Neural cell (in vitro differentiated cells): ENCODE results near the gene PLCXD3. TPM values are rescaled to one million over a fixed set of nuclear protein-coding genes. Genes with fewer than 3 reads are reported as not detected.

Source experiments
- H2AFZ ChIP-seq: fragments of 200-600, 300-800 bp; sonication (generic), shearing (Covaris generic); 2 replicates; pipeline ENCODE4 v1.6.0; 2014; ENCODE audit warnings: low read depth, mild to moderate bottlenecking, antibody characterized with exemption, low read length, moderate library complexity
- H3F3A ChIP-seq: fragments of 200-600 bp; shearing (Covaris generic); 2 replicates; pipeline ENCODE4 v1.6.1; 2016; ENCODE audit warnings: mild to moderate bottlenecking, moderate library complexity, mixed read lengths, antibody characterized with exemption, low read length; ENCODE audit not compliant: insufficient read depth, poor library complexity, severe bottlenecking
- H3K27ac ChIP-seq: fragments of 200-600, 300-800 bp; sonication (generic), shearing (Covaris generic); 2 replicates; pipeline ENCODE4 v1.5.1; 2014; ENCODE audit warnings: mild to moderate bottlenecking, low read length, moderate library complexity
- H3K27me3 ChIP-seq: fragments of 300-800, 200-600 bp; sonication (generic), shearing (Covaris generic); 2 replicates; pipeline ENCODE4 v1.6.0; 2014; ENCODE audit warnings: mild to moderate bottlenecking, low read depth, low read length, moderate library complexity; ENCODE audit not compliant: insufficient read depth
- H3K36me3 ChIP-seq: fragments of 300-800, 200-600 bp; sonication (generic), shearing (Covaris generic); 2 replicates; pipeline ENCODE4 v1.5.1; 2014; ENCODE audit warnings: mild to moderate bottlenecking, antibody characterized with exemption, low read length, moderate library complexity; ENCODE audit not compliant: insufficient read depth
- H3K4me2 ChIP-seq: fragments of 300-800, 200-600 bp; sonication (generic), shearing (Covaris generic); 2 replicates; pipeline ENCODE4 v1.6.0; 2014; ENCODE audit warnings: mild to moderate bottlenecking, low read length
- H3K4me3 ChIP-seq: fragments of 300-800, 200-600 bp; sonication (generic), shearing (Covaris generic); 2 replicates; pipeline ENCODE4 v1.5.1; 2014; ENCODE audit warnings: mild to moderate bottlenecking, low read length, moderate library complexity
- H3K79me2 ChIP-seq: fragments of 200-600 bp; shearing (Covaris generic); replicated peaks from 2 replicates; pipeline ENCODE4 v1.6.0; 2014; ENCODE audit warnings: mild to moderate bottlenecking, low read length, moderate library complexity; ENCODE audit not compliant: insufficient read depth
- H3K9ac ChIP-seq: fragments of 300-800, 200-600 bp; sonication (generic), shearing (Covaris generic); 2 replicates; pipeline ENCODE4 v1.6.1; 2016; ENCODE audit warnings: mild to moderate bottlenecking, low read length, mixed read lengths
- H3K9me2 ChIP-seq: fragments of 200-600 bp; shearing (Covaris generic); 2 replicates; pipeline ENCODE4 v1.6.1; 2016; ENCODE audit warnings: mild to moderate bottlenecking, low read length, mixed read lengths; ENCODE audit not compliant: insufficient read depth
- H3K9me3 ChIP-seq: fragments of 200-600, 300-800 bp; sonication (generic), shearing (Covaris generic); 2 replicates; pipeline ENCODE4 v1.6.1; 2016; ENCODE audit warnings: mild to moderate bottlenecking, mixed run types, low read length, moderate library complexity, mixed read lengths
- H4K20me1 ChIP-seq: fragments of 200-600 bp; shearing (Covaris generic); 2 replicates; pipeline ENCODE4 v1.6.1; 2016; ENCODE audit warnings: mild to moderate bottlenecking, mixed run types; ENCODE audit not compliant: insufficient read depth
- EP300 ChIP-seq: fragments of 450-650 bp; conservative IDR thresholded peaks from 2 replicates; pipeline ENCODE4 v1.6.1; 2014; ENCODE audit warnings: antibody characterized with exemption, mild to moderate bottlenecking, moderate library complexity; ENCODE audit not compliant: poor library complexity, severe bottlenecking
- EZH2 ChIP-seq: fragments of 200-600, 300-800 bp; shearing (Covaris generic), sonication (generic); IDR thresholded peaks from 2 replicates; pipeline ENCODE4 v1.6.1; 2014; ENCODE audit warnings: antibody characterized with exemption, low read length, borderline replicate concordance, mild to moderate bottlenecking; ENCODE audit not compliant: insufficient read depth, poor library complexity, severe bottlenecking
- MXI1 ChIP-seq: fragments of 450-650 bp; conservative IDR thresholded peaks from 2 replicates; pipeline ENCODE4 v1.6.1; 2014; ENCODE audit warnings: antibody characterized with exemption, mild to moderate bottlenecking; ENCODE audit not compliant: poor library complexity, severe bottlenecking
- POLR2AphosphoS5 ChIP-seq: IDR thresholded peaks from 2 replicates; pipeline ENCODE4 v1.6.1; 2012
- RAD21 ChIP-seq: fragments of 450-650 bp; conservative IDR thresholded peaks from 2 replicates; pipeline ENCODE4 v1.6.1; 2014; ENCODE audit warnings: antibody characterized with exemption, mild to moderate bottlenecking, moderate library complexity
- SMC3 ChIP-seq: fragments of 450-650 bp; conservative IDR thresholded peaks from 2 replicates; pipeline ENCODE4 v1.6.1; 2014; ENCODE audit warnings: antibody characterized with exemption, mild to moderate bottlenecking, moderate library complexity; ENCODE audit not compliant: poor library complexity
- TAF1 ChIP-seq: IDR thresholded peaks from 2 replicates; pipeline ENCODE4 v1.6.1; 2012; ENCODE audit warnings: low read depth
- polyA plus RNA-seq: library from polyadenylated mRNA; depleted of rRNA; stranded (reverse); fragments of >200 nt; gene quantifications from 2 replicates; pipeline ENCODE4 v1.2.3, GENCODE V29; 2014
- TF ChIP-seq, protein P1 (sequence below): fragments of 450-650 bp; IDR thresholded peaks from 2 replicates; pipeline ENCODE4 v1.5.1; 2014; ENCODE audit warnings: antibody characterized with exemption, mild to moderate bottlenecking, moderate library complexity; ENCODE audit not compliant: poor library complexity, severe bottlenecking
- TF ChIP-seq, protein P2 (sequence below): IDR thresholded peaks from 2 replicates; pipeline ENCODE4 v1.6.1; 2012; ENCODE audit warnings: borderline replicate concordance

The PLCXD3 gene
- polyA plus RNA-seq, 1 donor from 2014 or later = 6.6 TPM

DNA sequence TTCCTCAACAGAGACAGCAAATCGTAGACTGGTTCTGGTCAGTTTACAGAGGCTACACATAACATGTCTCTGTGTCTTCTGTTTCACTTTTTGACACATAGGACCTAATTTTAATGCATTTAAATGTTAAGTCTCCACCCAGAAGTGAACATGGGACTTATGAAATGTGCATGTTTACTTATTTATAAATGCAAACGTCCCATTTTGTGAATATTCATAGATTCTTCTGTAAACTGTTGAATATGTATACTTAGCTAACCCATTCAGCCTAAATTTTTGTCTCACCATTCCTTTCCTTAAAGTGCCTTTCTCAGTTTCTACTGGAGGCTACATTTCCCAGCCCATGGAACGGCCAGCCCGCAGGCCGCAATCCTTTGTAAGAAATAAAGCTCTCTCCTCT lies 137.2 kb downstream of the PLCXD3 start:
- no peak for TF ChIP-seq MXI1
- no peak for TF ChIP-seq POLR2AphosphoS5
- TF ChIP-seq, protein P1, sequence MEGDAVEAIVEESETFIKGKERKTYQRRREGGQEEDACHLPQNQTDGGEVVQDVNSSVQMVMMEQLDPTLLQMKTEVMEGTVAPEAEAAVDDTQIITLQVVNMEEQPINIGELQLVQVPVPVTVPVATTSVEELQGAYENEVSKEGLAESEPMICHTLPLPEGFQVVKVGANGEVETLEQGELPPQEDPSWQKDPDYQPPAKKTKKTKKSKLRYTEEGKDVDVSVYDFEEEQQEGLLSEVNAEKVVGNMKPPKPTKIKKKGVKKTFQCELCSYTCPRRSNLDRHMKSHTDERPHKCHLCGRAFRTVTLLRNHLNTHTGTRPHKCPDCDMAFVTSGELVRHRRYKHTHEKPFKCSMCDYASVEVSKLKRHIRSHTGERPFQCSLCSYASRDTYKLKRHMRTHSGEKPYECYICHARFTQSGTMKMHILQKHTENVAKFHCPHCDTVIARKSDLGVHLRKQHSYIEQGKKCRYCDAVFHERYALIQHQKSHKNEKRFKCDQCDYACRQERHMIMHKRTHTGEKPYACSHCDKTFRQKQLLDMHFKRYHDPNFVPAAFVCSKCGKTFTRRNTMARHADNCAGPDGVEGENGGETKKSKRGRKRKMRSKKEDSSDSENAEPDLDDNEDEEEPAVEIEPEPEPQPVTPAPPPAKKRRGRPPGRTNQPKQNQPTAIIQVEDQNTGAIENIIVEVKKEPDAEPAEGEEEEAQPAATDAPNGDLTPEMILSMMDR = no peak
- TF ChIP-seq EZH2 = no peak
- TF ChIP-seq EP300 = no peak
- TF ChIP-seq, protein P2, sequence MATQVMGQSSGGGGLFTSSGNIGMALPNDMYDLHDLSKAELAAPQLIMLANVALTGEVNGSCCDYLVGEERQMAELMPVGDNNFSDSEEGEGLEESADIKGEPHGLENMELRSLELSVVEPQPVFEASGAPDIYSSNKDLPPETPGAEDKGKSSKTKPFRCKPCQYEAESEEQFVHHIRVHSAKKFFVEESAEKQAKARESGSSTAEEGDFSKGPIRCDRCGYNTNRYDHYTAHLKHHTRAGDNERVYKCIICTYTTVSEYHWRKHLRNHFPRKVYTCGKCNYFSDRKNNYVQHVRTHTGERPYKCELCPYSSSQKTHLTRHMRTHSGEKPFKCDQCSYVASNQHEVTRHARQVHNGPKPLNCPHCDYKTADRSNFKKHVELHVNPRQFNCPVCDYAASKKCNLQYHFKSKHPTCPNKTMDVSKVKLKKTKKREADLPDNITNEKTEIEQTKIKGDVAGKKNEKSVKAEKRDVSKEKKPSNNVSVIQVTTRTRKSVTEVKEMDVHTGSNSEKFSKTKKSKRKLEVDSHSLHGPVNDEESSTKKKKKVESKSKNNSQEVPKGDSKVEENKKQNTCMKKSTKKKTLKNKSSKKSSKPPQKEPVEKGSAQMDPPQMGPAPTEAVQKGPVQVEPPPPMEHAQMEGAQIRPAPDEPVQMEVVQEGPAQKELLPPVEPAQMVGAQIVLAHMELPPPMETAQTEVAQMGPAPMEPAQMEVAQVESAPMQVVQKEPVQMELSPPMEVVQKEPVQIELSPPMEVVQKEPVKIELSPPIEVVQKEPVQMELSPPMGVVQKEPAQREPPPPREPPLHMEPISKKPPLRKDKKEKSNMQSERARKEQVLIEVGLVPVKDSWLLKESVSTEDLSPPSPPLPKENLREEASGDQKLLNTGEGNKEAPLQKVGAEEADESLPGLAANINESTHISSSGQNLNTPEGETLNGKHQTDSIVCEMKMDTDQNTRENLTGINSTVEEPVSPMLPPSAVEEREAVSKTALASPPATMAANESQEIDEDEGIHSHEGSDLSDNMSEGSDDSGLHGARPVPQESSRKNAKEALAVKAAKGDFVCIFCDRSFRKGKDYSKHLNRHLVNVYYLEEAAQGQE = no peak
- no peak overlapping the region for H3K27ac ChIP-seq
- no peaks in the 10 kb centered on the region for H3K9me3 ChIP-seq
- H3K9ac ChIP-seq = no peak overlapping the region
- H3F3A ChIP-seq = no peaks in the 10 kb centered on the region
- H3K36me3 ChIP-seq = no peaks in the 10 kb centered on the region
- no peaks in the 10 kb centered on the region for H4K20me1 ChIP-seq
- H3K79me2 ChIP-seq = no peaks in the 10 kb centered on the region
- no peak overlapping the region for H3K4me2 ChIP-seq
- H2AFZ ChIP-seq = no peak overlapping the region
- H3K4me3 ChIP-seq = no peak overlapping the region
- no peaks in the 10 kb centered on the region for H3K9me2 ChIP-seq
- H3K27me3 ChIP-seq = no peaks in the 10 kb centered on the region

DNA sequence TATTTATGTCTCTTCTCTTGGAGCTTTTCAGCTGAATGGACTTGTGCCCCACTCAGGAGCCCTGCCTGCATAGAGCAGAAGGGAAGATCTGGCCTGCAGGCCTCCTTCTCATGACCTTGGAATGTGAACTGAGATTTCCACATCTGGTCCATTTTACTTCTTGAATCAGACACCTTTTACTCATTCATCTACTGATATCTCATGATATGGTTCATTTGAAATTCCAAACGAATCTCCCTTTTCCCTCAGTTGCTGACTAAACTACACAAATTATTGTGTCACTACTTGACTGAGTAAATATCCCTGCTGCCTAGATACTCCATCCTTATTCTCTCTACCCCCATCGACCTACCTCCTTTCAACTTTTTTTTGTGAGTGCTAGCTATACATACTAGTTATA lies 138.7 kb downstream of the PLCXD3 start:
- Histone ChIP-seq H4K20me1 (no peaks in the 10 kb centered on the region), H2AFZ (no peak overlapping the region), H3K27ac (no peak overlapping the region), H3K4me2 (no peak overlapping the region), H3K9me2 (no peaks in the 10 kb centered on the region), H3K36me3 (no peaks in the 10 kb centered on the region), H3F3A (no peaks in the 10 kb centered on the region), H3K9me3 (no peaks in the 10 kb centered on the region), H3K79me2 (no peaks in the 10 kb centered on the region), H3K9ac (no peak overlapping the region), H3K27me3 (no peaks in the 10 kb centered on the region), H3K4me3 (no peak overlapping the region)
- TF ChIP-seq EZH2 (no peak), MXI1 (no peak), TAF1 (no peak), EP300 (no peak), POLR2AphosphoS5 (no peak), SMC3 (no peak), RAD21 (no peak)
- TF ChIP-seq, protein P2 = no peak
- TF ChIP-seq, protein P1 = no peak
